ENCODE measurements around the gene RBM27. TPM values are rescaled to one million over a fixed set of nuclear protein-coding genes. Genes with fewer than 3 reads are reported as not detected.
A peak's percentile ranks its signal among the peaks of the same experiment; 100 is the strongest.
"Not testable (repeated sequence)": the region's sequence is repeated elsewhere in the genome, so short reads cannot be mapped to it uniquely, and the experiment has no call there.

Gene RBM27
- total and polyA plus RNA-seq, 9 donors, result 10.9 to 28.8 (median 23.4) TPM

- 59 to 73% (median 65%) methylated on average over 5 of the region's 5 CpGs for WGBS, 3 donors
- H3K9me3 ChIP-seq, result no peaks in the 10 kb centered on the region
- peaks cover 11% of the 10 kb centered on the region for H3K4me1 ChIP-seq (ENCODE audit: insufficient read depth)
- no peak for DNase-seq
- no peaks in the 10 kb centered on the region for H3K27me3 ChIP-seq
- intact Hi-C loops (cut with DNase I), result no loop called here
- no peak for TF ChIP-seq EP300 (IDR thresholded peaks at IDR 0.05)
- no peak for TF ChIP-seq POLR2A (IDR thresholded peaks at IDR 0.05)
- TF ChIP-seq CTCF (IDR thresholded peaks at IDR 0.05), result no peak
- H3K4me3 ChIP-seq, result no peak overlapping the region
- no peaks in the 10 kb centered on the region for H3K36me3 ChIP-seq
- no peak overlapping the region for H3K27ac ChIP-seq
Observed at GRCh38 chr5:146176805-146177204, 26.6 kb upstream of the RBM27 start.

- Histone ChIP-seq H3K36me3 (no peaks in the 10 kb centered on the region), H3K4me3 (no peak overlapping the region), H3K27ac (no peak overlapping the region), H3K9me3 (no peaks in the 10 kb centered on the region), H3K4me1 (ENCODE audit: insufficient read depth) (peaks cover 14% of the 10 kb centered on the region), H3K27me3 (no peaks in the 10 kb centered on the region)
- WGBS, 3 donors, result 88 to 91% (median 88%) methylated on average over 1 of the region's 1 CpG
- TF ChIP-seq EP300 (IDR thresholded peaks at IDR 0.05), result no peak
- TF ChIP-seq POLR2A (IDR thresholded peaks at IDR 0.05), result no peak
- TF ChIP-seq CTCF (IDR thresholded peaks at IDR 0.05), result no peak
- DNase-seq, result no peak
- intact Hi-C loops (cut with DNase I), result no loop called here
Observed at GRCh38 chr5:146179696-146180095, 23.7 kb upstream of the RBM27 start.

GRCh38 chr5:146183403-146183802 is 20.0 kb upstream of the RBM27 start:
- H3K4me1 ChIP-seq (ENCODE audit: insufficient read depth), result peaks cover 14% of the 10 kb centered on the region
- H3K36me3 ChIP-seq; H3K9me3 ChIP-seq; H3K27ac ChIP-seq; intact Hi-C loops (cut with DNase I); H3K27me3 ChIP-seq; H3K4me3 ChIP-seq: not testable (repeated sequence)
- DNase-seq, result peak in 3 of 5 donors; percentile 37 to 47 (median 45)
- 86 to 93% (median 89%) methylated on average over 20 to 21 of the region's 21 CpGs for WGBS, 3 donors

GRCh38 chr5:146185161-146185560 is 18.2 kb upstream of the RBM27 start:
- intact Hi-C loops (cut with DNase I), result no loop called here
- no peaks in the 10 kb centered on the region for H3K9me3 ChIP-seq
- peaks cover 11% of the 10 kb centered on the region for H3K4me1 ChIP-seq (ENCODE audit: insufficient read depth)
- TF ChIP-seq EP300 (IDR thresholded peaks at IDR 0.05) (no peak), CTCF (IDR thresholded peaks at IDR 0.05) (no peak), POLR2A (IDR thresholded peaks at IDR 0.05) (no peak)
- WGBS, 3 donors, result 59 to 73% (median 69%) methylated on average over 2 of the region's 2 CpGs
- no peaks in the 10 kb centered on the region for H3K36me3 ChIP-seq
- no peak overlapping the region for H3K4me3 ChIP-seq
- no peak overlapping the region for H3K27ac ChIP-seq
- H3K27me3 ChIP-seq, result no peaks in the 10 kb centered on the region
- DNase-seq, result no peak

- TF ChIP-seq CTCF (IDR thresholded peaks at IDR 0.05) (no peak), POLR2A (IDR thresholded peaks at IDR 0.05) (no peak), EP300 (IDR thresholded peaks at IDR 0.05) (no peak)
- no peaks in the 10 kb centered on the region for H3K9me3 ChIP-seq
- DNase-seq, result no peak
- no peak overlapping the region for H3K27ac ChIP-seq
- 67 to 74% (median 72%) methylated on average over 1 of the region's 1 CpG for WGBS, 3 donors
- no peaks in the 10 kb centered on the region for H3K4me1 ChIP-seq (ENCODE audit: insufficient read depth)
- H3K4me3 ChIP-seq, result no peak overlapping the region
- H3K36me3 ChIP-seq, result no peaks in the 10 kb centered on the region
- no peaks in the 10 kb centered on the region for H3K27me3 ChIP-seq
- intact Hi-C loops (cut with DNase I), result no loop called here
Observed at GRCh38 chr5:146188358-146188757, 15.0 kb upstream of the RBM27 start.
